ENCODE data around the gene SEC11C. TPM values are rescaled to one million over a fixed set of nuclear protein-coding genes. Genes with fewer than 3 reads are reported as not detected.
"Not testable (repeated sequence)": the region's sequence is repeated elsewhere in the genome, so short reads cannot be mapped to it uniquely, and the experiment has no call there.

Gene SEC11C
- 58.7 TPM for total RNA-seq

- DNase-seq (ENCODE audit: low spot score) = peak; percentile 98
Measured at GRCh38 chr18:59139615-59140301, at the start of gene SEC11C. SEC11C (plus strand) TSS chr18:59139884; CDS start chr18:59139949, 65 bp downstream.

- no peak for DNase-seq (ENCODE audit: low spot score)
Measured at GRCh38 chr18:59090966-59091603, 48.6 kb upstream of the SEC11C start.

- no peak for DNase-seq (ENCODE audit: low spot score)
Measured at GRCh38 chr18:59093668-59094067, 46.0 kb upstream of the SEC11C start.

GRCh38 chr18:59094569-59094968 lies 45.1 kb upstream of the SEC11C start:
- no peak for DNase-seq (ENCODE audit: low spot score)

- DNase-seq (ENCODE audit: low spot score) = no peak
Measured at GRCh38 chr18:59096098-59096789, 43.4 kb upstream of the SEC11C start.

- no peak for DNase-seq (ENCODE audit: low spot score)
Measured at GRCh38 chr18:59101830-59102414, 37.8 kb upstream of the SEC11C start.

- no peak for DNase-seq (ENCODE audit: low spot score)
Measured at GRCh38 chr18:59109375-59109774, 30.3 kb upstream of the SEC11C start.

GRCh38 chr18:59114160-59114559 lies 25.5 kb upstream of the SEC11C start:
- no peak for DNase-seq (ENCODE audit: low spot score)

GRCh38 chr18:59123588-59124369 lies 15.9 kb upstream of the SEC11C start:
- no peak for DNase-seq (ENCODE audit: low spot score)

- DNase-seq (ENCODE audit: low spot score) = no peak
Measured at GRCh38 chr18:59124370-59124704, 15.3 kb upstream of the SEC11C start.

- DNase-seq (ENCODE audit: low spot score) = no peak
Measured at GRCh38 chr18:59127047-59127446, 12.6 kb upstream of the SEC11C start.

GRCh38 chr18:59129951-59130703 lies 9.6 kb upstream of the SEC11C start:
- no peak for DNase-seq (ENCODE audit: low spot score)

- no peak for DNase-seq (ENCODE audit: low spot score)
Measured at GRCh38 chr18:59132810-59133465, 6.7 kb upstream of the SEC11C start.

GRCh38 chr18:59139291-59139614 lies 431 bp upstream of the SEC11C start:
- peak; percentile 91 for DNase-seq (ENCODE audit: low spot score)

GRCh38 chr18:59140302-59140885 lies 710 bp downstream of the SEC11C start:
- DNase-seq (ENCODE audit: low spot score) = peak; percentile 11

GRCh38 chr18:59141294-59142068 lies 1.8 kb downstream of the SEC11C start:
- DNase-seq (ENCODE audit: low spot score) = no peak

- no peak for DNase-seq (ENCODE audit: low spot score)
Measured at GRCh38 chr18:59142274-59142673, 2.6 kb downstream of the SEC11C start.

- DNase-seq (ENCODE audit: low spot score) = not testable (repeated sequence)
Measured at GRCh38 chr18:59142800-59143416, 3.2 kb downstream of the SEC11C start.

- no peak for DNase-seq (ENCODE audit: low spot score)
Measured at GRCh38 chr18:59143441-59143840, 3.8 kb downstream of the SEC11C start.
